OCI-LY1 (cell line): ENCODE results near the gene IRF8.

Experiments used
- EZH2 ChIP-seq: fragments of 200-600 bp; sonication (generic), shearing (Covaris generic); IDR thresholded peaks from 2 replicates; pipeline ENCODE4 v1.8.0; 2017; ENCODE audit warnings: borderline replicate concordance, mixed run types, mild to moderate bottlenecking, antibody characterized with exemption, low read length, moderate library complexity, mixed read lengths
- TF ChIP-seq, protein P1 (sequence below): fragments of 200-600 bp; sonication (generic), shearing (Covaris generic); IDR thresholded peaks from 2 replicates; pipeline ENCODE4 v1.5.1; 2017; ENCODE audit warnings: mild to moderate bottlenecking, antibody characterized with exemption, low read length, moderate library complexity, mixed read lengths

DNA sequence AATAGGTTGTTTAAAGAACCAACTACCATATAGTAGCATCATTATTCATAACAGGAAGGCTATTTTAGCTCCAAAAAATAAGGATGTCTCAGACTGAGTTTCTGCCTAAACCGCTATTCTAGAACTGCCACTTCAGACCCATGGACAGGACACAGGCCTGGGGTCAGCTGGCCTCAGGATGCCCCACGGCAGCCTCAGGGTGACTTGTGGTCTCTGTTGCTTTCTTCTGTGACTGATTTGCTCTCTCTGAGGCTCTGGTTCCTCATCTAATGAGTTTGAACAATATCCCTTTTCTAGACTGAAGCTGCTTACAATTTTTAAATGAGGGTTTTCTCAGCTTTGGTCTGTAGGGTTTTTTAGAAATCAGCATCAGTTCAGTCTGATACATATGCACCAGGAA, 31.8 kb upstream of the IRF8 start:
- TF ChIP-seq, protein P1, sequence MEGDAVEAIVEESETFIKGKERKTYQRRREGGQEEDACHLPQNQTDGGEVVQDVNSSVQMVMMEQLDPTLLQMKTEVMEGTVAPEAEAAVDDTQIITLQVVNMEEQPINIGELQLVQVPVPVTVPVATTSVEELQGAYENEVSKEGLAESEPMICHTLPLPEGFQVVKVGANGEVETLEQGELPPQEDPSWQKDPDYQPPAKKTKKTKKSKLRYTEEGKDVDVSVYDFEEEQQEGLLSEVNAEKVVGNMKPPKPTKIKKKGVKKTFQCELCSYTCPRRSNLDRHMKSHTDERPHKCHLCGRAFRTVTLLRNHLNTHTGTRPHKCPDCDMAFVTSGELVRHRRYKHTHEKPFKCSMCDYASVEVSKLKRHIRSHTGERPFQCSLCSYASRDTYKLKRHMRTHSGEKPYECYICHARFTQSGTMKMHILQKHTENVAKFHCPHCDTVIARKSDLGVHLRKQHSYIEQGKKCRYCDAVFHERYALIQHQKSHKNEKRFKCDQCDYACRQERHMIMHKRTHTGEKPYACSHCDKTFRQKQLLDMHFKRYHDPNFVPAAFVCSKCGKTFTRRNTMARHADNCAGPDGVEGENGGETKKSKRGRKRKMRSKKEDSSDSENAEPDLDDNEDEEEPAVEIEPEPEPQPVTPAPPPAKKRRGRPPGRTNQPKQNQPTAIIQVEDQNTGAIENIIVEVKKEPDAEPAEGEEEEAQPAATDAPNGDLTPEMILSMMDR: no peak
- no peak for TF ChIP-seq EZH2
